ENCODE data around the gene TPBG.

The TPBG gene

GRCh38 chr6:82364087-82365015, 734 bp downstream of the TPBG start:
- no peak overlapping the region for H3K27ac ChIP-seq
- TF ChIP-seq CTCF (conservative IDR thresholded peaks at IDR 0.05) = no peak

- H3K27ac ChIP-seq = no peak overlapping the region
- peak; percentile 14; the same call in 1 of the 2 replicates for TF ChIP-seq CTCF (conservative IDR thresholded peaks at IDR 0.05)
Observed at GRCh38 chr6:82365016-82365795, 1.6 kb downstream of the TPBG start.

GRCh38 chr6:82367704-82368103, 4.1 kb downstream of the TPBG start:
- H3K27ac ChIP-seq = no peak overlapping the region

GRCh38 chr6:82370788-82371187, 7.2 kb downstream of the TPBG start:
- no peak overlapping the region for H3K27ac ChIP-seq
- TF ChIP-seq CTCF (conservative IDR thresholded peaks at IDR 0.05) = no peak

More at GRCh38 chr6:82367704-82368103, 4.1 kb downstream of the TPBG start:
- TF ChIP-seq CTCF (conservative IDR thresholded peaks at IDR 0.05) = no peak

GRCh38 chr6:82371799-82372546, 8.4 kb downstream of the TPBG start:
- TF ChIP-seq CTCF (conservative IDR thresholded peaks at IDR 0.05) = no peak
- no peak overlapping the region for H3K27ac ChIP-seq

GRCh38 chr6:82372656-82373055, 9.0 kb downstream of the TPBG start:
- TF ChIP-seq CTCF (conservative IDR thresholded peaks at IDR 0.05) = no peak

GRCh38 chr6:82374516-82374915, 10.9 kb downstream of the TPBG start:
- TF ChIP-seq CTCF (conservative IDR thresholded peaks at IDR 0.05) = no peak

More at GRCh38 chr6:82372656-82373055, 9.0 kb downstream of the TPBG start:
- H3K27ac ChIP-seq = no peak overlapping the region

More at GRCh38 chr6:82374516-82374915, 10.9 kb downstream of the TPBG start:
- H3K27ac ChIP-seq = no peak overlapping the region
